HepG2 (cell line): ENCODE results near the gene G6PD. TPM values are rescaled to one million over a fixed set of nuclear protein-coding genes. Genes with fewer than 3 reads are reported as not detected.

Source experiments
- ATAC-seq: fragments of 200-7000 bp; cut with Tn5 transposase; 3 replicates; pipeline ENCODE4 v1.9.1; 2020; ENCODE audit warnings: mild to moderate bottlenecking, moderate library complexity
- BruUV-seq: library from RNA; stranded (reverse); fragments of 400-500 nt; replicated peaks from 2 replicates; lab custom pipeline; 2021; lab: Mats Ljungman, UMichigan
- CTCF ChIA-PET: fragments of 300-600 bp; formaldehyde crosslinking; extraction: SDS; loops from one replicate; lab custom pipeline; 2021; ENCODE audit warnings: low total read pairs, inconsistent platforms, low intra/inter-chr PET ratio; lab: Yijun Ruan, JAX
- POLR2A ChIA-PET: fragments of 350-600 bp; sonication (Branson Sonifier 250); formaldehyde crosslinking; loops from one replicate; lab custom pipeline; 2020; ENCODE audit warnings: antibody characterized with exemption, inconsistent platforms; lab: Yijun Ruan, JAX
- DNase-seq: peaks from one replicate; pipeline ENCODE4 v3.0.0-alpha.2; 2015; ENCODE audit warnings: low spot score
- FAIRE-seq: peaks from 3 replicates; lab custom pipeline; 2011; peaks lifted over from hg19 to GRCh38; lab: Jason Lieb, UNC
- H2AFZ ChIP-seq: one replicate; pipeline ENCODE4 v1.6.1; 2011; ENCODE audit warnings: low read length, inconsistent platforms
- H3K27ac ChIP-seq: fragments of 300-600 bp; 3 replicates; pipeline ENCODE4 v1.8.0; 2011; ENCODE audit warnings: mixed run types, mild to moderate bottlenecking, mixed read lengths, low read length, inconsistent platforms; ENCODE audit not compliant: insufficient read depth; ENCODE audit errors: extremely low read length
- H3K27me3 ChIP-seq, 2 experiments: fragments of 200-600 bp in 1 of 2; 2 replicates in 1 of 2; 3 replicates in 1 of 2; pipeline versions ENCODE4 v1.6.0 to v1.8.0; 2011; ENCODE audit warnings: low read length in 2 of 2, mild to moderate bottlenecking in 2 of 2, moderate library complexity in 2 of 2, inconsistent platforms in 1 of 2; ENCODE audit not compliant: insufficient read depth in 2 of 2, control insufficient read depth in 1 of 2
- H3K36me3 ChIP-seq, 2 experiments: fragments of 200-600 bp in 1 of 2; replicated peaks in 1 of 2; 2 replicates in 1 of 2; 3 replicates in 1 of 2; pipeline versions ENCODE4 v1.5.1 to v1.8.0; 2011; ENCODE audit warnings: low read length in 2 of 2, inconsistent platforms in 1 of 2; ENCODE audit not compliant: insufficient read depth in 2 of 2, control insufficient read depth in 1 of 2
- H3K4me1 ChIP-seq: 2 replicates; pipeline ENCODE4 v1.5.1; 2012; ENCODE audit warnings: low read length, inconsistent platforms; ENCODE audit not compliant: insufficient read depth
- H3K4me2 ChIP-seq: 2 replicates; pipeline ENCODE4 v1.6.0; 2011; ENCODE audit warnings: low read depth, low read length, inconsistent platforms
- H3K4me3 ChIP-seq, 3 experiments: fragments of 200-600 bp in 1 of 3; sonication (generic), shearing (Covaris generic) in 1 of 3; replicated peaks in 1 of 3; 2 replicates each; pipeline ENCODE4 v1.5.1; 2011 to 2016; ENCODE audit warnings: low read length in 3 of 3, inconsistent platforms in 2 of 3, low read depth in 2 of 3, mild to moderate bottlenecking in 2 of 3, control low read depth in 1 of 3, mixed read lengths in 1 of 3; ENCODE audit not compliant: insufficient read depth in 1 of 3
- H3K79me2 ChIP-seq: one replicate; pipeline ENCODE4 v1.6.1; 2011; ENCODE audit warnings: low read length, inconsistent platforms; ENCODE audit not compliant: insufficient read depth
- H3K9ac ChIP-seq: 2 replicates; pipeline ENCODE4 v1.6.0; 2011; ENCODE audit warnings: mild to moderate bottlenecking, low read depth, low read length, inconsistent platforms; ENCODE audit not compliant: insufficient read depth
- H3K9me3 ChIP-seq: 2 replicates; pipeline ENCODE4 v1.5.1; 2012; ENCODE audit warnings: mild to moderate bottlenecking, low read length
- H4K20me1 ChIP-seq: 2 replicates; pipeline ENCODE4 v1.6.0; 2011; ENCODE audit warnings: inconsistent platforms, mild to moderate bottlenecking, low read length, moderate library complexity; ENCODE audit not compliant: insufficient read depth
- MAFG ChIP-seq: sonication (generic); formaldehyde crosslinking; IDR thresholded peaks from 2 replicates; pipeline ENCODE4 v1.5.1; 2020; ENCODE audit warnings: mild to moderate bottlenecking, missing genetic modification reagents
- NR3C1 ChIP-seq: sonication (generic); formaldehyde crosslinking; IDR thresholded peaks from 2 replicates; pipeline ENCODE4 v1.4.0; 2020; ENCODE audit warnings: missing genetic modification reagents
- ZNF235 ChIP-seq: sonication (generic); formaldehyde crosslinking; IDR thresholded peaks from 2 replicates; pipeline ENCODE4 v1.8.1; 2023; ENCODE audit warnings: mild to moderate bottlenecking, missing genetic modification reagents, borderline replicate concordance
- ZNF34 ChIP-seq: sonication (generic); formaldehyde crosslinking; IDR thresholded peaks from 2 replicates; pipeline ENCODE4 v1.4.0; 2020; ENCODE audit warnings: mild to moderate bottlenecking, missing genetic modification reagents, borderline replicate concordance
- ZNF577 ChIP-seq: sonication (generic); formaldehyde crosslinking; IDR thresholded peaks from 2 replicates; pipeline ENCODE4 v1.4.0; 2020; ENCODE audit warnings: mild to moderate bottlenecking, low read depth, missing genetic modification reagents, borderline replicate concordance
- ZNF800 ChIP-seq: sonication (generic); formaldehyde crosslinking; IDR thresholded peaks from 2 replicates; pipeline ENCODE4 v1.4.0; 2020; ENCODE audit warnings: missing genetic modification reagents
- WGBS: methylation state at CpG from one replicate; pipeline ENCODE4 v1.1.6; 2017; ENCODE audit warnings: low lambda C conversion rate; 5-methylcytosine and 5-hydroxymethylcytosine counted together
- in situ Hi-C: cut with HindIII; loops from 2 replicates; pipeline ENCODE4 v1.10.0; 2017; ENCODE audit warnings: low pct_unique_long_range_greater_than_20kb; ENCODE audit not compliant: extremely low pct_ligation_motif_present
- intact Hi-C: fragments of 100-400 bp; cut with micrococcal nuclease; formaldehyde crosslinking; loops from one replicate; pipeline ENCODE4 v1.10.0; 2022; ENCODE audit not compliant: unreplicated experiment
- polyA plus RNA-seq, 8 experiments: library from polyadenylated mRNA; depleted of rRNA in 3 of 8; stranded (reverse) in 7 of 8; unstranded in 1 of 8; fragments of >200 nt; fragmentation: Illumina TruSeq in 4 of 8; extraction: Trizol in 4 of 8; gene quantifications; 2 replicates each; pipeline versions ENCODE4 v1.2.1 to v1.2.3, GENCODE V29; 2011 to 2016; ENCODE audit warnings: low read depth in 4 of 8, missing spikeins in 1 of 8, mixed read lengths in 1 of 8; ENCODE audit not compliant: insufficient read depth in 1 of 8
- total RNA-seq, 5 experiments: library from RNA; depleted of rRNA; stranded (reverse); fragments of >200 nt; fragmentation: Illumina TruSeq; extraction: Trizol; gene quantifications; 2 replicates each; pipeline ENCODE4 v1.2.3, GENCODE V29; 2016; ENCODE audit warnings: low read depth in 1 of 5
- TF ChIP-seq, protein P1 (sequence below): IDR thresholded peaks from 2 replicates; pipeline ENCODE4 v1.6.1; 2018; ENCODE audit warnings: missing genetic modification reagents
- TF ChIP-seq, protein P2 (sequence below): sonication (generic); formaldehyde crosslinking; IDR thresholded peaks from 2 replicates; pipeline ENCODE4 v1.8.1; 2023; ENCODE audit warnings: mild to moderate bottlenecking, missing genetic modification reagents

The G6PD gene
- total and polyA plus RNA-seq, 2 of the 13 experiments (the other 11 are each of a cell fraction or from before 2014, with no cell fraction given): 18.8 to 28.8 TPM

GRCh38 chrX:154594491-154594890 lies 47.8 kb upstream of the G6PD start:
- H3K79me2 ChIP-seq: no peaks in the 10 kb centered on the region
- no peaks in the 10 kb centered on the region for H4K20me1 ChIP-seq
- in situ Hi-C loops: loop anchor here (25.0 kb wide), 1 partner anchor 243 kb away; the partner anchor contains the start of gene SMIM9
- intact Hi-C loops: no loop called here
- H3K4me2 ChIP-seq: no peak overlapping the region
- WGBS: no CpG with 5 or more reads among the region's 4 CpGs
- no peak overlapping the region for H2AFZ ChIP-seq
- no peaks in the 10 kb centered on the region for H3K36me3 ChIP-seq
- no peak overlapping the region for H3K4me3 ChIP-seq
- H3K9ac ChIP-seq: no peak overlapping the region
- POLR2A ChIA-PET: no interaction called here
- H3K27ac ChIP-seq: no peak overlapping the region
- FAIRE-seq (no peak), DNase-seq (no peak), ATAC-seq (no peak)
- no peaks in the 10 kb centered on the region for H3K4me1 ChIP-seq
- H3K27me3 ChIP-seq: 0 out of 5 replicates have a peak, but pooled peaks cover 0 to 6% of the 10 kb centered on the region in 2 experiments
- no peaks in the 10 kb centered on the region for H3K9me3 ChIP-seq
- no TSS peak for BruUV-seq
- TF ChIP-seq ZNF800 (CRISPR knock-in tag) (no peak), ZNF577 (no peak), MAFG (CRISPR knock-in tag) (no peak), ZNF34 (no peak), NR3C1 (no peak), ZNF235 (no peak)
- TF ChIP-seq, protein P1, sequence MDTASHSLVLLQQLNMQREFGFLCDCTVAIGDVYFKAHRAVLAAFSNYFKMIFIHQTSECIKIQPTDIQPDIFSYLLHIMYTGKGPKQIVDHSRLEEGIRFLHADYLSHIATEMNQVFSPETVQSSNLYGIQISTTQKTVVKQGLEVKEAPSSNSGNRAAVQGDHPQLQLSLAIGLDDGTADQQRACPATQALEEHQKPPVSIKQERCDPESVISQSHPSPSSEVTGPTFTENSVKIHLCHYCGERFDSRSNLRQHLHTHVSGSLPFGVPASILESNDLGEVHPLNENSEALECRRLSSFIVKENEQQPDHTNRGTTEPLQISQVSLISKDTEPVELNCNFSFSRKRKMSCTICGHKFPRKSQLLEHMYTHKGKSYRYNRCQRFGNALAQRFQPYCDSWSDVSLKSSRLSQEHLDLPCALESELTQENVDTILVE: no peak
- TF ChIP-seq, protein P2, sequence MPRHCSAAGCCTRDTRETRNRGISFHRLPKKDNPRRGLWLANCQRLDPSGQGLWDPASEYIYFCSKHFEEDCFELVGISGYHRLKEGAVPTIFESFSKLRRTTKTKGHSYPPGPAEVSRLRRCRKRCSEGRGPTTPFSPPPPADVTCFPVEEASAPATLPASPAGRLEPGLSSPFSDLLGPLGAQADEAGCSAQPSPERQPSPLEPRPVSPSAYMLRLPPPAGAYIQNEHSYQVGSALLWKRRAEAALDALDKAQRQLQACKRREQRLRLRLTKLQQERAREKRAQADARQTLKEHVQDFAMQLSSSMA (CRISPR knock-in tag): no peak
- TF ChIP-seq, all 625 proteins: peak for 0
- CTCF ChIA-PET: no interaction called here
